IPS-15b (cell line): ENCODE measurements around the gene TNIK.

Experiments
- H3K27me3 ChIP-seq: one replicate; pipeline ENCODE4 v1.6.1; 2013; ENCODE audit warnings: low read length; ENCODE audit not compliant: control insufficient read depth, insufficient read depth
- H3K36me3 ChIP-seq: one replicate; pipeline ENCODE4 v1.6.1; 2013; ENCODE audit warnings: low read length; ENCODE audit not compliant: control insufficient read depth, insufficient read depth
- H3K4me1 ChIP-seq: one replicate; pipeline ENCODE4 v1.6.1; 2013; ENCODE audit warnings: mild to moderate bottlenecking, low read length; ENCODE audit not compliant: control insufficient read depth, insufficient read depth
- H3K4me3 ChIP-seq: one replicate; pipeline ENCODE4 v1.5.1; 2013; ENCODE audit warnings: low read depth, low read length
- H3K9ac ChIP-seq: one replicate; pipeline ENCODE4 v1.6.1; 2013; ENCODE audit warnings: low read depth, mild to moderate bottlenecking, low read length
- H3K9me3 ChIP-seq: one replicate; pipeline ENCODE4 v1.6.1; 2013; ENCODE audit warnings: mild to moderate bottlenecking, low read length; ENCODE audit not compliant: control insufficient read depth, insufficient read depth

Gene TNIK

DNA sequence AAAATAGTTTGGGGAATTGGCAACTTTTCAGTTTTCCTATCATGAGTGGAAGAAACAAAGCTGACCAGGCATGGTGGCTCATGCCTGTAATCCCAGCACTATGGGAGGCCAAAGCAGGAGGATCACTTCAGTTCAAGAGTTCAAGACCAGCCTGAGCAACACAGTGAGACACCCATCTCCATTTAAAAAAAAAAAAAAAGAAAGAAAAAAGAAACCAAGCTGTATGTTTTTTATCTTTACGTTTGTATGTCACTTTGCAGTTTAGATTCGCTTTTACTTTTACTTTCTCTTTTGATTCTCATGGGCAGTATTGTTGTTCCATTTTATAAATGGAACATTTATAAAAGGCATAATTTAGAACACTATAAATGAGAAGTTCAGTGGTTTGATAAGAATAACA, 31.2 kb upstream of the TNIK start:
- H3K36me3 ChIP-seq, result no peaks in the 10 kb centered on the region
- no peak overlapping the region for H3K9ac ChIP-seq
- no peak overlapping the region for H3K4me3 ChIP-seq

GRCh38 chr3:171490901-171491300, 30.7 kb upstream of the TNIK start:
- H3K4me1 ChIP-seq, result no peaks in the 10 kb centered on the region
- H3K9me3 ChIP-seq, result no peaks in the 10 kb centered on the region
- no peak overlapping the region for H3K9ac ChIP-seq
- H3K27me3 ChIP-seq, result no peaks in the 10 kb centered on the region
- no peak overlapping the region for H3K4me3 ChIP-seq
- no peaks in the 10 kb centered on the region for H3K36me3 ChIP-seq

More for the DNA sequence above, 31.2 kb upstream of the TNIK start:
- H3K4me1 ChIP-seq, result no peaks in the 10 kb centered on the region
- no peaks in the 10 kb centered on the region for H3K27me3 ChIP-seq
- H3K9me3 ChIP-seq, result no peaks in the 10 kb centered on the region

GRCh38 chr3:171489348-171489747, 29.1 kb upstream of the TNIK start:
- H3K9ac ChIP-seq, result no peak overlapping the region

DNA sequence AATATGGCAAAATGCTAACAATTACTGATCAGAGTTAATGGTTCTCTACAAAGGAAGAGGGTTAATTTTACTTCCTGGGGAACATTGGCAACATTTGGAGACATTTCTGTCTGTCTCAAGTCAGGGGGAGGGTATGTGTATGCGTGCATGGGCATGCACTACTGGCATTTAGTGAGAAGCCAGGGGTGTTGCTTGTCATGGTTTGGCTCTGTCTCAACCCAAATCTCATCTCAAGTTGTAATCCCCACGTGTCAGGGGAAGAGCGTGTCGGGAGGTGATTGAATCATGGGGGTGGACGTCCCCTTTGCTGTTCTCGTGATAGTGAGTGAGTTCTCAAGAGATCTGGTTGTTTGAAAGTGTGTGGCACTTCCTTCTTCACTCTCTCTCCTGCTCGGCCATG, 28.3 kb upstream of the TNIK start:
- H3K4me3 ChIP-seq, result no peak overlapping the region
- H3K4me1 ChIP-seq, result no peaks in the 10 kb centered on the region
- H3K27me3 ChIP-seq, result no peaks in the 10 kb centered on the region
- no peaks in the 10 kb centered on the region for H3K36me3 ChIP-seq
- H3K9ac ChIP-seq, result no peak overlapping the region
- no peaks in the 10 kb centered on the region for H3K9me3 ChIP-seq

More at GRCh38 chr3:171489348-171489747, 29.1 kb upstream of the TNIK start:
- Histone ChIP-seq H3K9me3 (no peaks in the 10 kb centered on the region), H3K36me3 (no peaks in the 10 kb centered on the region), H3K4me3 (no peak overlapping the region), H3K27me3 (no peaks in the 10 kb centered on the region), H3K4me1 (no peaks in the 10 kb centered on the region)

DNA sequence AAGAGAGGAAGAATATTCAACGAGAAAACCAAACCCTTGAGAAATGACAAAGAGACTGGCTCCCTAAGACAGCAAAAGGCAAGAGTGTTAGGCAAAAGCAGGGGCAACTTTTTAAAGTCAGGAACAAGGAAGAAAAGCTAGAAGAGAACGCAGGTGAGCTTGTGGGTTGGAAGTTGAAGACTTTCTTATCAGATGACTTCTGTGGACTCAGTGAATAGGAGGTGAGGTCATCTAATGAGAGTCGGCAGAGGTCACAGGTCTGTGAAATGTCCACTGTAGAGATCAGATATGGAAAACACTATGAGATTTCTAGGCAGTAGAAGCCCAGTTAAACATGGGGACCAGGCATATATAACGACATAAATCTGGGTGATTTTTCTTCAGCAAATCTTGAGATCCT, 27.2 kb upstream of the TNIK start:
- no peaks in the 10 kb centered on the region for H3K9me3 ChIP-seq
- H3K27me3 ChIP-seq, result no peaks in the 10 kb centered on the region
- H3K36me3 ChIP-seq, result no peaks in the 10 kb centered on the region
- no peak overlapping the region for H3K9ac ChIP-seq
- no peaks in the 10 kb centered on the region for H3K4me1 ChIP-seq
- no peak overlapping the region for H3K4me3 ChIP-seq

DNA sequence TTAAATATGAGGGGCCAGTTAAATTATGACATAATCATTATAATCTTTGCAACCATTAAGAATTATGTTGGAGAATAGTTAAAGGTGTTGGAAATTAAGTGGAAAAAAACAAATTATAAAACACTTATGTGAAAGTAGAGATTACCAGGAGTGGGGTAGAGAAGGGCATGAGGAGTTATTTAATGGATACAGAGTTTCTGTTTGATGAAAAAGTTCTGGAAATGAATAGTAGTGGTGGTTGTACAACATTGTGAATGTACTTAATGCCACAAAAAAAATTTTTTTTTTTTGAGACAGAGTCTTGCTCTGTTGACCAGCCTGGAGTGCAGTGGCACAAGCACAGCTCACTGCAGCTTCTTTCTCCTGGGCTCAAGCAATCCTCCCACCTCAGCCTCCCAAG, 25.1 kb upstream of the TNIK start:
- Histone ChIP-seq H3K9me3 (no peaks in the 10 kb centered on the region), H3K36me3 (no peaks in the 10 kb centered on the region), H3K4me3 (no peak overlapping the region), H3K9ac (no peak overlapping the region), H3K4me1 (no peaks in the 10 kb centered on the region), H3K27me3 (peaks cover 2% of the 10 kb centered on the region)

- no peaks in the 10 kb centered on the region for H3K4me1 ChIP-seq
- no peak overlapping the region for H3K9ac ChIP-seq
- no peaks in the 10 kb centered on the region for H3K9me3 ChIP-seq
- H3K36me3 ChIP-seq, result no peaks in the 10 kb centered on the region
- H3K27me3 ChIP-seq, result peaks cover 2% of the 10 kb centered on the region
- H3K4me3 ChIP-seq, result no peak overlapping the region
These were observed 20.8 kb upstream of the TNIK start for GRCh38 chr3:171481011-171481410.

DNA sequence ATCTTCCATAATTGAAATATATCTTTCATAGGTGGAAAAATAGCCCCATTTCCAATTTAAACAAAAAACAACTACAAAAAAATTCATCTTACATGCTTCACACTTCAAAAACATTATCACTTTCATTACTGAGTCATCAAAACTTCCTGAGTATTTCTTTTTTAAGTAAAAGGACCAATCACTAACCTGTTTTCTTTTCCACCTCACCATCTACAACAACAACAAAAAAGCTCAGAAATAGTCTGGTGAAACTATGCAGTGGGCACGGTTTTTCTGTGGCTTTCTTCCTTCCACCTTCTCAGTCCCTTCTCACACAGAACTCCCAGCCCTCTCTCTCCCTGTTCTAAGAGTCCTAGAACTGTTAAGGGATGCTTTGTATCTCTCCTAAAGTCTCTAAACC, 20.3 kb upstream of the TNIK start:
- Histone ChIP-seq H3K4me3 (no peak overlapping the region), H3K9me3 (no peaks in the 10 kb centered on the region), H3K27me3 (peaks cover 2% of the 10 kb centered on the region), H3K9ac (no peak overlapping the region), H3K36me3 (no peaks in the 10 kb centered on the region), H3K4me1 (no peaks in the 10 kb centered on the region)

GRCh38 chr3:171476532-171477102, 16.4 kb upstream of the TNIK start:
- no peaks in the 10 kb centered on the region for H3K36me3 ChIP-seq
- H3K27me3 ChIP-seq, result peaks cover 2% of the 10 kb centered on the region
- H3K9me3 ChIP-seq, result no peaks in the 10 kb centered on the region
- H3K4me3 ChIP-seq, result no peak overlapping the region
- no peaks in the 10 kb centered on the region for H3K4me1 ChIP-seq
- no peak overlapping the region for H3K9ac ChIP-seq

DNA sequence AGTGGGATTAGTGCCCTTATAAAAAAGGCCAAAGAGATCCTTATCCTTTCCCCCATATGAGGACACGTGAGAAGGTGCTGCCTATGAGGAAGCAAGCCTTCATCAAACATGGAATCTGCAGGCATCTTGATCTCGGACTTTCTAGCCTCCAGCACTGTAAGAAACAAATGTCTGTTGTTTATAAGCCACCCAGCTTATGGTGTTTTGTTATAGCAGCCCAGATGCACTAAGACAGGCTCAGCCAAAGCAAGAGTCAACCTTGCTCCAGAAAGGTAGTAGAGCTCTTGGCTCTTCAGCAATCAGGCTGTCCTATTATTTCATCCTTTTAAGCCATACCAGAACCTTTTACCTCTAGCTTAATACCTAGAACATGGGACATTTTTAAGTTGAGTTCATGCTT, 12.3 kb upstream of the TNIK start:
- Histone ChIP-seq H3K27me3 (no peaks in the 10 kb centered on the region), H3K4me3 (no peak overlapping the region), H3K9me3 (no peaks in the 10 kb centered on the region), H3K4me1 (no peaks in the 10 kb centered on the region), H3K36me3 (no peaks in the 10 kb centered on the region), H3K9ac (no peak overlapping the region)

DNA sequence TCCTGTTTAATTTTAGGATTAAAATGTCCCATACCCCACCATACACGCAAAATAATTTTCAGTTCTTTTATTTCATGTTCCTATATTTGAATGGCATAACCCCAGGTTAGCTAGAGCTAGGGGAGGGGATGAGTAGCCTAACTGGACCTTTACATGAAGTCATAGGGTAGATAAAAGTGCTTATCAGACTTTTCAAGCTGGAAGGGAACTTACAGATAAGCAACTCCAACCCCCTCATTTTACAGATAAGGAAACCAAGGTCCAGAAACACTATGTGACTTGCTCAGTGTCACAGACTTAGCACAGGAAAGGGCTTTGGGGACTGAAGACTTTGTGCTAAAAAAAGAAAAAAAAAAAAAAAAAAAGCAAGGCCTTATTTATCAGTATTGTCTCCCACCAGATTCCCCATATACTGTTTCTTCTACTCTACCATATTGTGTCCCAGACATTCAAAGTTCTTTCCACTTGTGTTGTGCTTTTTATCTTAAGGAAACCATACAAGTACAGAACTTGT, 10.6 kb upstream of the TNIK start:
- no peaks in the 10 kb centered on the region for H3K4me1 ChIP-seq
- H3K36me3 ChIP-seq, result no peaks in the 10 kb centered on the region
- no peaks in the 10 kb centered on the region for H3K27me3 ChIP-seq
- no peaks in the 10 kb centered on the region for H3K9me3 ChIP-seq
- H3K9ac ChIP-seq, result no peak overlapping the region
- no peak overlapping the region for H3K4me3 ChIP-seq

DNA sequence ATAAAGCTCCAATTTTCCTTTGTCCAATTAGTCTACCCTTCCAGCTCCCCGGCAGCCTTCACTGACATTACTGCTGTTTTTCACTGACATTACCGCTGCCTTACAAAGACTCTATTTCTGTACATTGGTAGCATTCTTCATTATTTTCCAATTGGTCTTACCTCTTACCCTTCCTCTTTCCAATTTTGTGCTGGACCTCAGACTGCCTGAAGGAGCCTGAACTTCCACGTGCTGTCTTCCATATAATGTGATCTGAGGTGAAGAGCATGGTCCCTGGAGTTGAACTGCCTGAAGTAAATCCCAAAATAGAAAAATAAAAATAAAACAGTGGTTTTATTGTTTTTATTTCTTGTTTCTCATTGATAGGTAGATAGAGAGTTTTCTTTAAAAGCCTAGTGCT, 9.2 kb upstream of the TNIK start:
- H3K4me1 ChIP-seq, result no peaks in the 10 kb centered on the region
- no peaks in the 10 kb centered on the region for H3K36me3 ChIP-seq

More for the DNA sequence above, 9.2 kb upstream of the TNIK start:
- no peaks in the 10 kb centered on the region for H3K9me3 ChIP-seq
- H3K9ac ChIP-seq, result no peak overlapping the region
- H3K27me3 ChIP-seq, result no peaks in the 10 kb centered on the region
- no peak overlapping the region for H3K4me3 ChIP-seq
